Non-pigmented ciliary epithelial cell (primary cell): Measurements from ENCODE around the gene DUSP7.

Experiments used
- DNase-seq: peaks from one replicate; pipeline ENCODE4 v3.0.0-alpha.2; 2010; ENCODE audit warnings: low read depth

Gene DUSP7

GRCh38 chr3:52005571-52005986, 50.8 kb downstream of the DUSP7 start:
- DNase-seq: no peak

GRCh38 chr3:52004906-52005395, 51.4 kb downstream of the DUSP7 start:
- no peak for DNase-seq

GRCh38 chr3:52004163-52004787, 52.1 kb downstream of the DUSP7 start:
- DNase-seq: no peak

- no peak for DNase-seq
Measured at GRCh38 chr3:52002748-52003147, 53.6 kb downstream of the DUSP7 start.

- no peak for DNase-seq
Measured at GRCh38 chr3:52001443-52001974, 54.9 kb downstream of the DUSP7 start.

- DNase-seq: no peak
Measured at GRCh38 chr3:51999846-52000245, 56.5 kb downstream of the DUSP7 start.
